GM19240 (cell line): ENCODE measurements around the gene ADAM12.

Experiments
- DNase-seq: peaks from one replicate; pipeline ENCODE4 v3.0.0; 2011; ENCODE audit warnings: low spot score; ENCODE audit not compliant: insufficient read length

Gene ADAM12

DNA sequence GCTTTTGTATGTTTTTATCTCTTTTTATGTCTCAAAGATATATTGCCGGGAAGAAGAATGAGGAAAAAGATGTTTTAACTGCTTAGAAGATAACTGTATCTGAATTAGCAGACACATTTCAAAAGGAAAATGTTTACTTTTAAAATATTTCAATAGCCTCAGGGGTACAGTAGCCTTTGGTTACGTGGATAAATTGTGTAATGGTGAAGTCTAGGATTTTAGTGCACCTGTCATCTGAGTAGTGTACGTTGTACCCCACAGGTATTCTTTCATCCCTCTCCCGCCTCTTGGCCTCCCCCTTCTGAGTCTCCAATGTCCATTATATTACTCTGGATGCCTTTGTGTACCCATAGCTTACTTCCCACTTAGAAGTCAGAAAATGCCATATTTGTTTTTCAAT lies 269.8 kb downstream of the ADAM12 start:
- no peak for DNase-seq

DNA sequence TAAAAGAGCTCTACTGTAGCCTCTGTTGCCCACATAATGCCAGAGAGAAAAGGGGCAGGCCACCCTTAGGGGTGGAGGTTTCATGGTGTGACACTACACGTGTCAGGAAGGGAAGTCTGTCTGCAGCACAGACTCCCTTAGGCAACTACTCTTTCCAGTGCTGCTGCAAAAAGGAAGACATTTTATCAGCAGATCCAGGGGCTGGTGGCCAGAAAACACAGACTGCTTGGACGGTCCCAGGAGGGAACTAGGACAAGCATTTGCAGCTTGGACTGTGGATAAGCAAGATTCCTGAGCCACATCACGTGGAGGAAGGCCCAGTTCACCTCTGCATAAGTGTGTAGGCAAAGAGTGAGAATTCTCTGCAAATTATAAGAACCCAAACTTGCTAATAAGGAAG lies 271.1 kb downstream of the ADAM12 start:
- no peak for DNase-seq

DNA sequence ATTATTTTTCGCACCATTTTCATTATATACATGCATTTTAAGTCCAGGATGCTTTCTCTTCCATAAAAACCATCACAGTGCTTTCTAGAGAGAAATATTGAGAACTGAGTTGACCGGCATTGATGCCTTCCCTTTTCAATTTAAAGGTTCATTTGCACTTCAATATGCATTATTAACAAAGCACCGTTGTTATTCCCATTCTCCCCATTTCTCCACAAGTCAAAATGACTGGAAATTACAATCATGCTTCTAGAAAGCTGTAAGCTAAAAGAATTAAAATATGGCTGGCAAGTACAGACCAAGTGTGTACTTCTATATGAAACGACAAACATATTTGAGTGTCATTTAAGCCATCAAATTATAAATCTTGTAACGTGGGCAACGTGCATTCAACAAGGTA lies 272.4 kb downstream of the ADAM12 start:
- no peak for DNase-seq

DNA sequence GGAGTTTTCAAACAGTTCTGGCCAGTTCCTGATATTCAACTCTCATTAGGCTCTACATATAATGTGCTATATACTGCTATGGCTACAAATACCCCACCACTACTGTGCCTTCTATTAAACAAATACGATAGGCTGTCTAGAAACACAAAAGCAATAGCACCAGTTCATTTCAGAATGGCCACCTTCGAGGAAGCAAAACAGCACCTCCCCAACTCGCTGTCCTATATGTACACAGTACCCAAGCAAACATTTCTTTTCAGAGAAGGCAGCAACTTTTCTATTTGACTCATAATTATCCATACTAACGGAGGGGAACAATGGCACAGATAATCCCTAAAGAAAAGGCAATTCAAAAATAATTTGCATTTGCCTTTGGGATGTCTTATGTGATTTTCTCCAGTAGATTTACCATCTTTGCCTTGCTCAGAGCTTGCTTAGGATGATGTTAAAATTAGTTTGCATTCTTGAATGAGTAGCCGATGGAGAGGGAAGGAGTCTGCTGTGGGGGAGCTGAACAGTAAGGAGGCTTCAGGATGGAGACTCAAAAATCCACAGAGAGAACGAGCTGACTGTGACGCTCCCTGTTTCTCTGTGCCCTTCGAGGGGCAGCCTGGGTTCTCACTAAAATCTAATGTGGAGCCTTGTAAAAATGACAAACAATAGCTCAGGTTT lies 273.3 kb downstream of the ADAM12 start:
- no peak for DNase-seq

DNA sequence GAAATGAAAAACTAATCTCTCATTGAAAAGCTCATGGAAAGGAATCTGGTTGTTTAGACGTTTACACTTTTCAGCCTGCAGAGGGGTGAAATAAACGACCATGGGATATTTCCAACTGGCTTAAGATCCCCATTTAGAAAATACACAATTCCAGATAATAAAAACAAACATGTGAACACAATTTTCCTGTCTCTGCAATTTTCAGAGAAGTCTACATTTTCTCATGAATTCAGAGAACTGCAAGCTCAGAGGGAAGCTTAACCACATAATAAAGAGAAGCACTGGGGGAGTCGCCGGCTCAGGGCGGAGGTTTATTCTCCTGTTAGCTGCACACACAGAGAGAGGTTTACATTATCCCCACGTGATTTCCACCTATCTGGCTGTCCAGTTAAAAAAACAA lies 276.8 kb downstream of the ADAM12 start:
- DNase-seq, result no peak

DNA sequence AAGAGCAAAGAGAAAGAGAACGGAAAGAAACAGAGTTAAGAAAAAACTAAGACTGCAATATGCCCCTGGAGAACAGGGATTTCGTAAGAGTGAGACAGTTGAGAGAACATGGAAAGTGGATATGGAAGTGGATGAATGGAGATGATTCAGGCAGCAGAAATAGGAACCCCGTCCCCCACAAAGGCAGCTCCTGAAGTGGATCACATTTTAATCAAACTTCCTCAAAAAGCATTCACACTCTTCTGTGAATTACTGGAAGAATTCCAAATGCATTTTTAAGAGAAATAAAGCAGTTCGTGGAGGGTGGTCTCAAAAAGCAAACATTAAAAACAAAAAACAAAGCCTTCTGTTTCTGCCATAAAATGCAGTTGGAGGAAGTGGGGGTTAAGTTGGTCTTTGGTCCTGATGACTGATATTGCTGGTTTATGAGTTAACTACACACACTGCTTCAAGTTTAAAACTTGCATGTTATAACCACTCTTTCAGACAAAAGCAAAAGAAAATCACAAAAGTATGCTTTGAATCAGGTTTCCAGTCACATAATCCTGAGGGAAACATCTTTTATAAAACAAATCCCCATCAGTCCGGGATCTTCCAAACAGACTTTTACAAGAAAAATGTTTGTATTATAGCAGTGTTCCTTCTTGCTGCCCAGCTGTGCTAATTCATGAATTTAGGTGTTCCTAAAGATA lies 277.6 kb downstream of the ADAM12 start:
- no peak for DNase-seq

DNA sequence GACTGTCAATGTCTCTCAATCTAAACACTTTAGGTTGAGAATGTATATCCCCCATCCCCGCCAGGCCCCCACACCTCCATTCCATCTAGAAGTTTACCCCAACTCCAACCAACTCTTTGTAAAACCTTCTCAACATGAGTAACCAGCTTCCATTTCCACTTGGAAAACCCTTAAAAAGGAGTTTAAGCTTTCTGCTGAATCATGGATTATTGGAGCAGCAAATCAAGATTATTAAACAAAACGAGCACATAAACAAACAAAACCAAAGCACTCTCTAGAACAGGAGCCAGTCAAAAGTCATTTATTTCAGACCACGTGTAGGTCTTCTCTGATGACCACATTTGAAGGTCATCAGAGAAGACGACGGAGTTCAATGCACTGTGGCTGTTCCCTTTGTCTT lies 278.4 kb downstream of the ADAM12 start:
- no peak for DNase-seq

DNA sequence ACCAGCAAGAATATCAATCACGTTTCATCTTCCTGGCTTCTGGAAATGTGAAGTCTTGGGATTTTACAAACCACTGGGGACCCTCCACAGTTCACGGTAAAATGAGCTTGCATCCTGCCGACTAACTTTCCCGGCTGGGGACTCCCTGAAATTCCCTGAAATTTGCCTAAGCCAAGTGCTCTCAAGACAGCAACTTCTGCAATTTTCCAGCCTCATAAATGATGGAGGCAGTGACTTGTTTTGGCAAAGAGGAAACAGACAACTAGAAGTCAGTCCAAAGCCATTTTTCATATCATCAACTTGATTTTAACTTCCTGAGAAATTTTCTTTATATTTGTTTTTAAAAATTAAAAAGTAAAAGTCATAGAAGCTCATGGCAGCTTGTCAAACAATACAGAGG lies 279.6 kb downstream of the ADAM12 start:
- DNase-seq, result no peak

DNA sequence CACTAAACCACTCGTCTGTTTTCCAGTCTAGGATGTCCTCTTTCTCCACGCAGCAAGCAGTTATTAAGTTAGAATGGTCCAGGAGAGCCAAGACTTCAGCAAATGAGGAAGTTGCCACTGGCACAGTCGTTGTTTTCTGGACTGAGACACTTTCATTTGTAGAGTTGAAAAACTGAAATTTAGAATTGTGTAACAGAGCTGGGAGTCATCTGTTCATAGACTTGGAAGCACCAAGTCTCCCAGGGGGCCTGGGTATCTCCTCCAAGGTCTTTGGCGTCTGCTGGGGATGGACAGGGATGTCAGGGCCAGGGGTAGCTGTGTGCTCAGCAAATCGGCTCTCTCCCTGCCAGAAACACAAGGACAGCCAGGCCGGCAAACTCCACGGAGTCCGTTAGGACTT lies 283.5 kb downstream of the ADAM12 start:
- DNase-seq, result no peak

DNA sequence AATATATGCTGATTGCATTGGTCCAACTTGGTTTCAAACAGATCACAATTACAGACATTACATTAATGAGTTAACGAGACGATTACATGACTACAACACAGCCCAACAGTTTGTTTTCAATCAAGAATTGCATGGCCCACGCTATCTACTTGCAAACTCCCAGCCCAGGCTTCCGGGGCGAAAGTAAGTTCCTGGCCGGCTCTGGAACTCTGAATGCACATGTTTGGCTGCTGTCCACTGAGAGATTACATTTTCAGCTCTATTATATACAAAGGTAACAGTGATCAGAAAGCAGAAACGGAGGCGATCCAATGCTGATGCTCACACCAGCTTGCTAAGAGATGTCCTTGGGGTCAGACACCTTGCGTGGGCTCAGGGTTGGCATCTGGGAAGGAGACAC lies 285.6 kb downstream of the ADAM12 start:
- no peak for DNase-seq

DNA sequence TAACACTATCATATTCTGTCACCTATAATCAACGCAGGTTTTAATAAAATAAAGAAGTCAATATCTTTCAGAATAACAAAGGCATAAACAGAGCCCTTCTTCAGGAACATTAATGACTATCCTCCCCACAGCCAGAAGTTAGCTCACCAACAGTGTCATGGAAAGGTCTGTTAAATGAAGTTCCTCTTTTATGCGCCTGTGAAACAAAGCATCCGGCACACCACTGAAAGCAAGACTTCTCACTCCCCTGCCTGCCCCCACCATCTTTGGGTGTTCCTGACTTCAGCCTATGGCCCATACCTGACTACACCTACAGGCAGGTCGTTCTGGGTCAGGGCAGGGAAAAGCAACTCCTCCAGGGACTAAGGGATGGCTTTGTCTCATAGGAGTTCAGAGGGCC lies 286.5 kb downstream of the ADAM12 start:
- DNase-seq, result no peak

DNA sequence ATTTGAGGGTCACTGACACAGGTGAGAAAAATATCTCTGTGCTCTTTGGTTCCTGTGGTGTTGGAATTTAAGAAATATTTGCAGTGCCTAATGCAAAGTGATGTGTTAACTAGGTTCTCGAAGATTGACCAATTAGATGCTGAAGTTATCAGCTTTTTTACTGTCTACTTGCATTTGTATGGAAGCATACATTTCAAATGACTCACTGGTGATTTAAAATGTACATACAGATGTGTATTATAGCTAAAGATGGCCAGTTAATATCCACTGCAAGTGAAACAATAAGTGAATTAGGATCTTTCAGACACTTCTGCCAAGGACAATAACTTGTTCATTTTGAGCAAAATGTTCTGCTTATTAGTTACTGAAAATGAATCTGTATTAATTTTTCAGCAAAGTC lies 287.0 kb downstream of the ADAM12 start:
- DNase-seq, result no peak

DNA sequence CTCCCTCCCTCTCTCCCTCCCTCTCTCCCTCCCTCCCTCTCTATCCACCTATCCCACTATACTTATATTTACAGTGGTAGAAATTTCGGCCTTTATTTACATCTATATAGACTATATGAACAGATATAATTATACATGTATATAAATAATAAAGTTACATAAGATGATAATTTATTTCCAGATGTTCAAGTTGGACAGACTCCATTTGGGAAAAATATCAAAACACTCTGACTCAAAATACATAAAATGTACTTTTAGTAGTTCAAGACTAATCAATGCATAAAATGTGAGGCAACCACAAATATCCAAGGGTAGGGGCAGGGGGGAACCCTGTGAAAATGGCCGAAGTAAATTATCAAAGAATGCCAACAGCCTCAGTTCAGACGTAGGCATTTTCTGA lies 288.9 kb downstream of the ADAM12 start:
- no peak for DNase-seq

DNA sequence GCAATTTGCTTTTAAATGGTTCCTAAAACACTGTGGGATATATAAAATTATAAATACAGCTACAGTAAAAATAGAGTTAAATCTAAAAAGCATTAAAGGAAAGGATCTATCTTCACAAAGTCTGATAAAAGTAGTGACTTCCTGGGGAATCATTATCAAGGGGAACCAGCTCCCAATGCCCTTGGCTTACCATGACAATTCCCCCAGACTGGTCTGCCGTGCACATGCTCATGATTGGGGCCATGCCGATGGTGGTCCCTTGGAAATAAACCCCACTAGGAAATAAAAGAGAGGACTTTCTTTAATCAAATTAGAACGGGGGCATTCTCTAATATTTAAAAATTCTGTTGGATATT lies 290.1 kb downstream of the ADAM12 start:
- no peak for DNase-seq

DNA sequence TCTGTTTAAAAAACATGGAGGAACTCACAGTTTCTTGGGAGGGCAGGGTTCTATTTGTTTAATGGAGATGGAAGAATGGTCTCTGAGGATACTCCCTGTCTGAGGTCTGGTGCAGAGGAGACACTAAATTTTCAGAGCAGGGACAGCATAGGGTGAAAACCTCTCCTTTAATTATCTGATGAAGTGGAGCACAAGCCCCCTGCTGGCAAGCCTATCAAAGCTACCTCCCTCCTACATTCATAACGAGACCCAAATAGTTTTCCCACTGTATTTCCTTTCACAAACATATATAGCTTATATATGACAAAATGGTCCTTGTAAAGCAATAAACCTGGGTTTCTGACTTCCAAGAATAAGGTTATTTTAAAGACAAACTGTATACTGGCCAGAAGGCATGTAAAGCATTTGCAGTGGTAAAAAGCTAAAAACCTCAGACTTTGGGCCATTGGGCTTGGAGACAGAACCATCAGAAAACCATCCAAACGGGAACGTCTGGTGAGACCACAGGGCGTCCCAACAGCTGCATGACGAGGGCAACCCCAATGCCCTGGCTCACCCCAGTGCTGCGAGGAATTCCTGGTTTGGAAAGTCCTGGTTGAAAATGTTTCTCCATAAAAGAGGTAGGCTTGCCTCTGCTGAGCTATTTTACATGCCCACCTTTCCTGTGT lies 290.6 kb downstream of the ADAM12 start:
- no peak for DNase-seq

DNA sequence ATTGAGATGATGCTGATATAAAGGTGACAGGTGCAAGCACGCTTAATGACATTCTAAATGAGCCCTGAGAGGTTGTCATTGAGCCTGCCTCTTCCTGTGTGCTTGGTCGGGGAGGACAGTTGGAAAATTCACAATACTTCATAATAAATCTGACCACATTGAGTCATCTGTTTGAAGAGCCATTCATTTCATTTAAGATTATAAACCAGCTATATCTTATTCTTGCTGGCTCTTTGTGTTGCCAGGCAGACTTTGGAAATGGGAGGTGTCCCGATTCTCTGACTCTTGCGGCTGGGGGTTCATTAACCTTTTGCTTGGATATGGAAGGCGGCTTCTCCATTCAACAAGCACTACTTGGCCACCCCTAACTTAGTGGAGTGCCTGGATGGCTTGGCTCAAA lies 293.7 kb downstream of the ADAM12 start:
- no peak for DNase-seq

DNA sequence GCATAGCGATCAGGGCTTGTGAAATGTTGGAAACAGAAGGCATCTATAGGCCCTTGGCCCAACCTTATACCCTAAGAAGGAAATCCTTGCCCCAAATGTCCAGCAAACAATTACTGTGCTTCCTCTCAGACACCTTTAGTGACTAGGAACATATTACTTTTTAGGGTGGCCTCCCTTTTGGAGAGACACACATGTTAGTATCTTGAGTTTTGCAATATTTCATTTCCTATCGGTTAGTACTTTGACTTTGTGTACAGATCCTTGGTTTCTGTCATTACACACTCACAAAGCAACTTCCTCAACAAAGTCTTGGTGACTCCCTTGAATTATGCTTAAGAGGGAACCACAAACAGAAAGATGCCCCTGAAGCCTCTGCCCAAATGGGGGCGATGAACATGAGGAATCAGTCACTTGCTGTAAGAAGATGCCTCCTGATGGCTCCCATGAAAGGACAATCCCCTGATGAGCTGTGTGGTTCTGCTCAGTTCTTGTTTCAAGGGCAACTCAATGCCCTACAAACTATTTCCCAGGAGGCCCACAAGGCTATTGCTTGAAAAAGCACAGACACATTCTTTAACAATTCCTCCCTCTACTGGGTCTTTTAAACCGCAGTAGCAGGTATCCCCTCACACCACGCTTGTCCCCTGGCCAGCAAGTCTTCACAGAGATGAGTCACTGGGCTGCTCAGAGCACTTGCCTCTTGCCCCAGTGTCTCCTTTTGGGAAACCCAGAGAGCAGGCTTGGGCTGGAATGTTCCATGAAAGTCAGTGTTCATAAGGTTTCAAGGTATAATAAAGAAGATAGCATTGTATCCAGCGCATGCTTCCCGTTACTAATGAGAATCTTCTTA lies 295.7 kb downstream of the ADAM12 start:
- no peak for DNase-seq

DNA sequence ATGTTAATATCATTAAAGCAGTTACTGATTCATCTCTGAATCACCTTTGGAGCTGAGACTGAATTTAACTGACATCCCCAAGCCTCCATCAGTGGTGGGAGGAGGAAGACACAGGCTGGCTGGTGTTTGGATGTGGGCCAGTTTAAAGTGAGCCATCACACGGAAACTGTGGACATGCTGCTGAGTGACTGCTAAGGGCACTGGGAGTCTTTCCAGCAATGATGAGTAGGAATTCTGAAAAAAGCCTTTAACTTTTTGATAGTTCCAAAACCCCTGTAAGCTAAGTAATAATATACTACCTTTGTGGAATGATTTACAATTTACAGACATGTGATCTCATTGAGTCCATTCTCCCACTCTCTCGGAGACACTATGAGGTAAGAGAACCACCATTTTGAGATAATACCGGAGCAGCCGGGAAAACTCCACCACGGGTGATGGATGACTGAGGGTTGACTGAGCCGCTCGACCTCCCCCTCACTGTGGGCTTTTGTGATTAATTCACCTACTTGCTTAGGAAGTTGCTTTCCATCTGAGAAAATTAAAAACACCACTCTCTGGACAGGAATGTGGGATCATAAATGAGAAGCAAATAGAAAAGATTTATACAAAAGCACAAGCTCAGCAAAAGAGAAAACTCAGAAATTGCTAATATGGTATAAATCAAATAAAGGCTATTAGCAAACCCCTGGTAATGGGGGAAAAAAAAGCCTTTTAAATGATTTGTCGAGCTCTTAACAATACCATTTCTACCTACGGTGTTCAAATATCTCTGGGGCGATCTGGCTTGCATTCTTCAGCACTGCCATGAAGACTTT lies 297.2 kb downstream of the ADAM12 start:
- DNase-seq, result no peak

DNA sequence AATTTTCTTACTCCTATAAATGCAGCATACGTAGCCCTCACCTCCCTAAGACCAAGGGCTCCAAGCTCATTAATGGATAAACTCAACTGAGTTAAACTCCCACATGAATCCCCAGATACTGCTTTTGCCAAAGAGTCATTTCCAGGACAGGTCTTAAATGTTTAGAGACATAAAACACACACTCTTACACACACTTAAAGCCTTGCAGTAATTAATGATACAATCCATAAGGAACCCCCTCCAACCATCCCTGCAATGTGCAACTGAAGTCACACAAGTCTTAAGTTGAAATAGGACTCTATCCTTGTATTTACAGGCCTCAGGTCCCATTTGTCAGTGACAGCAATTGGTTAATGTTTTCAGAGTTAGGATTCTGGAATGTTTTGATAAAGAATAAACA lies 297.8 kb downstream of the ADAM12 start:
- DNase-seq, result no peak

DNA sequence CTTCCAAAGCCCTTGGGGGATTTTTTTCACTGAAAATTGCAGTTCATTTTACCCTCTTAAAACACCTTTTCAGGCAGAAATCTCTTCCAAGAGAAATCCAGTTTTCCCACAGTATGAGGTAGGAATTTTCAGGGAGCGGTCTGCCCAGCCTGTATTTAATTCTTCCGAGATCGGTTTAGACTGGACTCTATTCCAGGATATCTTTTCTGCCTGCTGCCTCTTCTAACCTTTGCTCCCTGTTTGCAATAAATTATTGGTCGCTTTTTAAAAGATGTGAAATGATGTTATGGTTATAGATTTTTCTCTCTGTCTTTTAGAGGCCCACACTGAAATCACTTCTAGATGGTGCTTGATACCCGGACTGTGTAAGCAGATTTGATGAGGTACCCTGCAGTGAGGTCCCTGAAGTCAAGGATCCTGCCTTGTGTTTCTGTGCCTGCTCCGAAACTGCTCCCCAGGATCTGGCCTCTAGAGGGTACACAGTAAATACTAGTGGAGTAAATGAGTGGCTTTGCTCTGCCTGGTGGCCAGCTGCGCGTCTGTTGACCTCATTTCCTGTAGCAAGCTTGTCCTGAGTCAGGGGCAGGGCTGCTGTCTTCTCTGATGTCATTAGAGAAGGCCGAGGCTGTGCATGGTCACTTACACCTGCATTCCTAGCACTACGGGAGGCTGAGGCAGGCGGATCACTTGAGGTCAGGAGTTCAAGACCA lies 300.3 kb downstream of the ADAM12 start:
- DNase-seq, result no peak
